GM06990 (cell line): ENCODE measurements around the gene TNC.

Experiments used
- DNase-seq: peaks from one replicate; pipeline ENCODE4 v3.0.0-alpha.2; 2011; ENCODE audit not compliant: insufficient read length; ENCODE audit errors: extremely low read depth
- H3K27me3 ChIP-seq: replicated peaks from 2 replicates; pipeline ENCODE4 v1.6.0; 2011; ENCODE audit warnings: low read length; ENCODE audit not compliant: control insufficient read depth, insufficient read depth
- H3K36me3 ChIP-seq: 2 replicates; pipeline ENCODE4 v1.5.1; 2011; ENCODE audit warnings: low read length; ENCODE audit not compliant: control insufficient read depth, insufficient read depth
- H3K4me3 ChIP-seq: replicated peaks from 2 replicates; pipeline ENCODE4 v1.5.1; 2011; ENCODE audit warnings: low read depth, mild to moderate bottlenecking, control low read depth, low read length
- TF ChIP-seq, protein P1 (sequence below): IDR thresholded peaks from 2 replicates; pipeline ENCODE4 v1.5.1; 2011; ENCODE audit warnings: low read length, control low read depth, mild to moderate bottlenecking, inconsistent platforms; ENCODE audit not compliant: insufficient read depth, poor library complexity, severe bottlenecking

Gene TNC

DNA sequence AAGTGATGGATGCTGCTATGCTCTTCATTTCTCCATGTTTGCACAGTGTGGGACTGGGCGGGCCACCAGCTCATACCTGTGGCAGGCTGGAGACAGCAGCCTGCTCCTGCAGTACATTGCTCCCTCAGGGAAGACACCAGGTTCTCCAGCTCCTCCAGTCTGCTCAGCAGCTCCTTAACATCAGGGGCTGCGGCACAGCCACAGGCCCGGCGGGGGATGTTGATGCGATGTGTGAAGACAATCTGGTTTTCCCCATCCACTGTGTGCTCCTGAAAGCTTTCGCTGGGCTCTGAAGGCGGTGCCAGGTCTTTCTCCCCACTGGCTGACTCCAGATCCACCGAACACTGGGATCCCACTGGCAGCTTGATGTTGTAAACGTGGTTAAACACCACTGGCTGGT, 27.5 kb downstream of the TNC start:
- no peaks in the 10 kb centered on the region for H3K36me3 ChIP-seq
- H3K4me3 ChIP-seq, result no peak overlapping the region
- TF ChIP-seq, protein P1, sequence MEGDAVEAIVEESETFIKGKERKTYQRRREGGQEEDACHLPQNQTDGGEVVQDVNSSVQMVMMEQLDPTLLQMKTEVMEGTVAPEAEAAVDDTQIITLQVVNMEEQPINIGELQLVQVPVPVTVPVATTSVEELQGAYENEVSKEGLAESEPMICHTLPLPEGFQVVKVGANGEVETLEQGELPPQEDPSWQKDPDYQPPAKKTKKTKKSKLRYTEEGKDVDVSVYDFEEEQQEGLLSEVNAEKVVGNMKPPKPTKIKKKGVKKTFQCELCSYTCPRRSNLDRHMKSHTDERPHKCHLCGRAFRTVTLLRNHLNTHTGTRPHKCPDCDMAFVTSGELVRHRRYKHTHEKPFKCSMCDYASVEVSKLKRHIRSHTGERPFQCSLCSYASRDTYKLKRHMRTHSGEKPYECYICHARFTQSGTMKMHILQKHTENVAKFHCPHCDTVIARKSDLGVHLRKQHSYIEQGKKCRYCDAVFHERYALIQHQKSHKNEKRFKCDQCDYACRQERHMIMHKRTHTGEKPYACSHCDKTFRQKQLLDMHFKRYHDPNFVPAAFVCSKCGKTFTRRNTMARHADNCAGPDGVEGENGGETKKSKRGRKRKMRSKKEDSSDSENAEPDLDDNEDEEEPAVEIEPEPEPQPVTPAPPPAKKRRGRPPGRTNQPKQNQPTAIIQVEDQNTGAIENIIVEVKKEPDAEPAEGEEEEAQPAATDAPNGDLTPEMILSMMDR, result no peak
- no peak for DNase-seq
- H3K27me3 ChIP-seq, result no peaks in the 10 kb centered on the region

GRCh38 chr9:115088860-115089259, 29.1 kb downstream of the TNC start:
- Histone ChIP-seq H3K36me3 (no peaks in the 10 kb centered on the region), H3K4me3 (no peak overlapping the region), H3K27me3 (no peaks in the 10 kb centered on the region; the same call in 1 of the 2 replicates)
- no peak for DNase-seq
- TF ChIP-seq, protein P1, result no peak

GRCh38 chr9:115086886-115087285, 31.1 kb downstream of the TNC start:
- no peak overlapping the region for H3K4me3 ChIP-seq

DNA sequence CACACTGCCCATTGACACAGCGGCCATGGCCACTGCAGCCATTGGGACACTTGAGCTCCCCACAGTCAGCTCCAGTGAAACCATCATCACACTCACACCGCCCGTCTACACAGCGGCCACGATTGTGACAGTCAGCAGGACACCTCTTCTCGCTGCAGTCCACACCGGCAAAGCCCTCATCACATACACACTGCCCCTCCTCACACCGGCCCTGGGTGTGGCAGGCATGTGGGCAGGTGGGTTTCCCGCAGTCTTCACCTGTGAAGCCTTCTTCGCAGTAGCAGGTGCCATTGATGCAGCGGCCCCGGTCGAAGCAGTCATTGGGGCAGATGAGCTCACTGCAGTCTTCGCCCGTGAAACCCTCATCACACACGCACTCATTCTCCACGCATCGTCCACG, 31.5 kb downstream of the TNC start:
- no peaks in the 10 kb centered on the region; the same call in 1 of the 2 replicates for H3K27me3 ChIP-seq
- no peak for DNase-seq
- TF ChIP-seq, protein P1, result no peak
- H3K4me3 ChIP-seq, result no peak overlapping the region
- H3K36me3 ChIP-seq, result no peaks in the 10 kb centered on the region

More at GRCh38 chr9:115086886-115087285, 31.1 kb downstream of the TNC start:
- no peak for DNase-seq
- TF ChIP-seq, protein P1, result no peak
- no peaks in the 10 kb centered on the region for H3K36me3 ChIP-seq
- no peaks in the 10 kb centered on the region; the same call in 1 of the 2 replicates for H3K27me3 ChIP-seq

- Histone ChIP-seq H3K4me3 (no peak overlapping the region), H3K36me3 (no peaks in the 10 kb centered on the region), H3K27me3 (no peaks in the 10 kb centered on the region; the same call in 1 of the 2 replicates)
- DNase-seq, result no peak
- TF ChIP-seq, protein P1, result no peak
Observed at GRCh38 chr9:115085773-115086377, 32.1 kb downstream of the TNC start.

GRCh38 chr9:115084709-115085108, 33.2 kb downstream of the TNC start:
- no peak overlapping the region for H3K4me3 ChIP-seq
- H3K27me3 ChIP-seq, result no peaks in the 10 kb centered on the region; the same call in 1 of the 2 replicates
- H3K36me3 ChIP-seq, result no peaks in the 10 kb centered on the region
- TF ChIP-seq, protein P1, result no peak
- DNase-seq, result no peak
